Endodermal cell (in vitro differentiated cells): ENCODE results near the gene PSMD5. TPM values are rescaled to one million over a fixed set of nuclear protein-coding genes. Genes with fewer than 3 reads are reported as not detected.

Experiments
- DNase-seq: peaks from one replicate; pipeline ENCODE4 v3.0.0-alpha.2; 2017
- H3K27ac ChIP-seq: 2 replicates; pipeline ENCODE4 v1.5.1; 2013; ENCODE audit warnings: mild to moderate bottlenecking, low read depth, low read length, moderate library complexity
- H3K27me3 ChIP-seq: 2 replicates; pipeline ENCODE4 v1.6.1; 2013; ENCODE audit warnings: mild to moderate bottlenecking, low read length, moderate library complexity; ENCODE audit not compliant: insufficient read depth, control insufficient read depth, poor library complexity, severe bottlenecking
- H3K36me3 ChIP-seq: 2 replicates; pipeline ENCODE4 v1.7.0; 2013; ENCODE audit warnings: mild to moderate bottlenecking, low read length, moderate library complexity; ENCODE audit not compliant: control insufficient read depth, insufficient read depth
- H3K4me1 ChIP-seq: one replicate; pipeline ENCODE4 v1.7.0; 2013; ENCODE audit warnings: low read length; ENCODE audit not compliant: control insufficient read depth, insufficient read depth
- H3K4me3 ChIP-seq: 2 replicates; pipeline ENCODE4 v1.5.1; 2013; ENCODE audit warnings: mild to moderate bottlenecking, low read length, moderate library complexity
- H3K9ac ChIP-seq: 2 replicates; pipeline ENCODE4 v1.6.1; 2013; ENCODE audit warnings: mild to moderate bottlenecking, low read length, moderate library complexity; ENCODE audit not compliant: poor library complexity, severe bottlenecking; ENCODE audit errors: extremely low read depth
- H3K9me3 ChIP-seq: 2 replicates; pipeline ENCODE4 v1.6.1; 2013; ENCODE audit warnings: mild to moderate bottlenecking, low read length, moderate library complexity; ENCODE audit not compliant: control insufficient read depth
- H3K27ac Mint-ChIP-seq: 2 replicates; pipeline ENCODE4 v1.8.0; 2020; ENCODE audit warnings: mixed read lengths
- H3K27me3 Mint-ChIP-seq: 2 replicates; pipeline ENCODE4 v1.8.0; 2021; ENCODE audit warnings: mild to moderate bottlenecking, mixed read lengths; ENCODE audit not compliant: insufficient read depth
- H3K36me3 Mint-ChIP-seq: 2 replicates; pipeline ENCODE4 v1.8.0; 2020; ENCODE audit warnings: low read depth, mixed read lengths
- H3K4me1 Mint-ChIP-seq: 2 replicates; pipeline ENCODE4 v1.8.0; 2020; ENCODE audit warnings: mixed read lengths
- H3K4me3 Mint-ChIP-seq: 2 replicates; pipeline ENCODE4 v1.8.0; 2020; ENCODE audit warnings: mild to moderate bottlenecking, moderate library complexity, mixed read lengths
- H3K9me3 Mint-ChIP-seq: 2 replicates; pipeline ENCODE4 v1.8.0; 2020; ENCODE audit warnings: mild to moderate bottlenecking, mixed read lengths
- CTCF ChIP-seq: fragments of 200-600 bp; sonication (generic); conservative IDR thresholded peaks from 2 replicates; pipeline ENCODE4 v1.5.0; 2021; ENCODE audit warnings: antibody characterized with exemption, mild to moderate bottlenecking
- WGBS, 2 experiments: methylation state at CpG; one replicate each; pipeline versions ENCODE4 v1.1.5 to v1.1.7; 2013; ENCODE audit warnings: missing lambda C conversion rate in 2 of 2, mixed read lengths in 1 of 2; ENCODE audit not compliant: insufficient coverage in 1 of 2, insufficient read length in 1 of 2; 5-methylcytosine and 5-hydroxymethylcytosine counted together
- total RNA-seq, 2 donors: library from RNA; stranded (reverse); fragmentation: NEBNext Ultra II Directional in 1 of 2; extraction: Animal tissue kit (Norgen Biotek cat#: 25700) in 1 of 2; gene quantifications; 2 replicates in 1 of 2; 3 replicates in 1 of 2; pipeline ENCODE4 v1.2.1, GENCODE V29; 2021

Gene PSMD5
- total RNA-seq, 2 donors from 2014 or later = 21.8 to 52.7 TPM

DNA sequence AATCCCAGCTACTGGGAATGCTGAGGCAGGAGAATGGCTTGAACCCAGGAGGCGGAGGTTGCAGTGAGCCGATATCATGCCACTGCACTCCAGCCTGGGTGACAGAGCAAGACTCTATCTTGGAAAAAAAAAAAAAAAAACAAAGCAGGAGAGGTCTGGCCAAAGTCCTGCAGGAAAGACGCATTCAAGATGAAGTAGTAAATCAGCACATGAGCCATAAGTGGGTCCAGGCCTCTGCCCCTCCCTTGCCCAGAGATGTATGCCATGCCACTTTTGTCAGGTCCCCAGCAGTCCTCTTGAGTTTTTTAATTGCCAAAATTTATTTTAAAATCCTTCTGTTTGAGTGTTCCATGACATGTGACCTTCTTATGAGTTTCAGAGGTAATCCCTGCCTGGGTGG lies 42.7 kb upstream of the PSMD5 start:
- Histone ChIP-seq H3K27ac (no peak overlapping the region), H3K4me1 (no peaks in the 10 kb centered on the region), H3K27me3 (no peaks in the 10 kb centered on the region), H3K36me3 (no peaks in the 10 kb centered on the region), H3K9me3 (no peaks in the 10 kb centered on the region), H3K9ac (no peak overlapping the region), H3K4me3 (no peak overlapping the region)
- Mint-ChIP-seq H3K27me3 (peaks cover 10% of the 10 kb centered on the region), H3K4me1 (peaks cover 16% of the 10 kb centered on the region), H3K4me3 (no peak overlapping the region), H3K27ac (no peak overlapping the region), H3K9me3 (no peaks in the 10 kb centered on the region), H3K36me3 (no peaks in the 10 kb centered on the region)
- no peak for TF ChIP-seq CTCF
- DNase-seq = no peak
- 65 to 70% methylated on average over 2 to 3 of the region's 3 CpGs for WGBS, 2 experiments

DNA sequence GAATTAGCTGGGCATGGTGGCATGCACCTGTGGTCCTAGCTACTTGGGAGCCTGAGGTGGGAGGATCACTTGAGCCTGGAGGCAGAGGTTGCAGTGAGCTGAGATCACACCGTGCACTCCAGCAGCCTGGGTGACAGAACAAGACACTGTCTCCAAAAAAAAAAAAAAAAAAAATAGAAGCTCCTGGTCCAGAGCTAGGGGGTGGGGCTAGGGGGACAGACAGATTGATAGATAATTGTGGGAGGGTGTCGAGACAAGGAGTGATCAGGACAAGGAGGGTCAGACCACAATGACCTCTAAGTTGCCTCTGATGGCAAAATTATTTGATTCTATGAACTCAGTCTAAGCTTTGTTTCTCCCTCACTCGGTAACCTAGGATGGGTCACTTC lies 40.9 kb upstream of the PSMD5 start:
- Mint-ChIP-seq H3K36me3 (no peaks in the 10 kb centered on the region), H3K4me1 (peaks cover 6% of the 10 kb centered on the region), H3K9me3 (no peaks in the 10 kb centered on the region), H3K4me3 (no peak overlapping the region), H3K27ac (no peak overlapping the region), H3K27me3 (peaks cover 21% of the 10 kb centered on the region)
- Histone ChIP-seq H3K27me3 (peaks cover 2% of the 10 kb centered on the region), H3K4me1 (no peaks in the 10 kb centered on the region), H3K36me3 (no peaks in the 10 kb centered on the region), H3K9me3 (no peaks in the 10 kb centered on the region), H3K27ac (no peak overlapping the region), H3K9ac (no peak overlapping the region), H3K4me3 (no peak overlapping the region)
- no peak for DNase-seq
- WGBS, 2 experiments = 83 to 92% methylated on average over 1 to 3 of the region's 3 CpGs
- TF ChIP-seq CTCF = no peak

DNA sequence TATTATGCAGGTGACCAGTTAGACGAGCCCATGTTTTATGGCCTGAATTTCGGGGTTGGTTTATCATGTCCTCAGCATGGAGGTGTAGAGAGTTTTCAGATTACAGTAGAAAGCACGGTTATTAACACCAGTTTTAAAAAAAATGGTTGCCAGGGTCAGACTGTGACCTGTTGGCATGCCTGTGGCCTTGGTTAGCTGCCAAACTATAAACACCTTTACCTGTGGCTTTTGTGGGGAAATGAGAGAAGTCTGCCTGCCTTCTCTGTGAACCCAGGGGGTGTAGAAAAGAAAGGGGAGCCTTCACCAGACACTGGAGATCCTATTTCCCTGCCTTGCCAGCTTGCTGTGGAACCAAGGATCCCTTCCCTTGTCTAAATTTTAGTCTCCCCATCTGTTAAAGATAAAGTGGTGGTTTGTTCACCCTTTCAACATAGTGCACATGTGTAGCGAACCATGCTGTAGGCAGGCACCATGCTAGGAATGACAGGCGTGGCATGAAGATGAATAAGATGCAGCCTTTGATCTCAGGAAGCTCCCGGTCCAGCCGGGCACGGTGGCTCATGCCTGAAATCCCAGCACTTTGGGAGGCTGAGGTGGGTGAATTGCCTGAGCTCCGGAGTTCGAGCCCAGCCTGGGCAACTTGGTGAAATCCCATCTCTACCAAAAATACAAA lies 40.3 kb upstream of the PSMD5 start:
- H3K4me1 ChIP-seq = no peaks in the 10 kb centered on the region
- DNase-seq = no peak
- no peaks in the 10 kb centered on the region for H3K36me3 Mint-ChIP-seq
- peaks cover 9% of the 10 kb centered on the region for H3K4me1 Mint-ChIP-seq
- no peak for TF ChIP-seq CTCF
- H3K4me3 Mint-ChIP-seq = no peak overlapping the region
- H3K27me3 ChIP-seq = peaks cover 7% of the 10 kb centered on the region
- WGBS, 2 experiments = 90 to 95% methylated on average over 8 to 10 of the region's 10 CpGs
- no peaks in the 10 kb centered on the region for H3K9me3 ChIP-seq
- no peaks in the 10 kb centered on the region for H3K9me3 Mint-ChIP-seq
- H3K27ac Mint-ChIP-seq = no peak overlapping the region
- no peak overlapping the region for H3K27ac ChIP-seq
- H3K27me3 Mint-ChIP-seq = peaks cover 26% of the 10 kb centered on the region
- no peak overlapping the region for H3K9ac ChIP-seq
- H3K36me3 ChIP-seq = no peaks in the 10 kb centered on the region
- no peak overlapping the region for H3K4me3 ChIP-seq
